CD4-positive, CD25-positive, alpha-beta regulatory T cell (primary cell): ENCODE data around the gene DNAJB2. TPM values are rescaled to one million over a fixed set of nuclear protein-coding genes. Genes with fewer than 3 reads are reported as not detected.
"Not testable (repeated sequence)": the region's sequence is repeated elsewhere in the genome, so short reads cannot be mapped to it uniquely, and the experiment has no call there.

Experiments
- ATAC-seq, 2 donors: fragments of 150-1000 bp; cut with Tn5 transposase; one replicate each; pipeline ENCODE4 v1.10.0; 2021; ENCODE audit warnings: low read depth in 2 of 2, moderate number of reproducible peaks in 2 of 2, moderate library complexity in 1 of 2
- DNase-seq, 3 donors: peaks; one replicate each; pipeline versions ENCODE4 v3.0.0 to v3.0.0-alpha.2; 2012 to 2022; ENCODE audit warnings: mixed read lengths in 1 of 3
- H3K27ac ChIP-seq: one replicate; pipeline ENCODE4 v1.7.0; 2013; ENCODE audit warnings: mild to moderate bottlenecking, low read length; ENCODE audit not compliant: insufficient read depth, poor library complexity, severe bottlenecking
- H3K27me3 ChIP-seq: one replicate; pipeline ENCODE4 v1.7.0; 2013; ENCODE audit warnings: low read length; ENCODE audit not compliant: control insufficient read depth, insufficient read depth
- H3K36me3 ChIP-seq: one replicate; pipeline ENCODE4 v1.7.0; 2013; ENCODE audit warnings: mild to moderate bottlenecking, low read length, moderate library complexity; ENCODE audit not compliant: control insufficient read depth, insufficient read depth
- H3K4me1 ChIP-seq: 2 replicates; pipeline ENCODE4 v1.7.0; 2013; ENCODE audit warnings: mild to moderate bottlenecking, low read length; ENCODE audit not compliant: insufficient read depth, control insufficient read depth, poor library complexity, severe bottlenecking
- H3K4me3 ChIP-seq: one replicate; pipeline ENCODE4 v1.7.0; 2013; ENCODE audit warnings: low read depth, mild to moderate bottlenecking, low read length, moderate library complexity
- H3K9me3 ChIP-seq, 2 experiments: 1 replicate in 1 of 2; 2 replicates in 1 of 2; pipeline ENCODE4 v1.7.0; 2013; ENCODE audit warnings: low read length in 2 of 2, mild to moderate bottlenecking in 1 of 2, moderate library complexity in 1 of 2; ENCODE audit not compliant: control insufficient read depth in 2 of 2
- H3K27ac Mint-ChIP-seq, 3 donors: one replicate each; pipeline ENCODE4 v1.8.0; 2020 to 2022; ENCODE audit warnings: mild to moderate bottlenecking in 3 of 3, mixed read lengths in 3 of 3, moderate library complexity in 2 of 3
- H3K27me3 Mint-ChIP-seq: one replicate; pipeline ENCODE4 v1.8.0; 2022; ENCODE audit warnings: mild to moderate bottlenecking, mixed read lengths
- H3K36me3 Mint-ChIP-seq: one replicate; pipeline ENCODE4 v1.8.0; 2020; ENCODE audit warnings: mixed read lengths
- H3K4me1 Mint-ChIP-seq, 4 donors: one replicate each; pipeline ENCODE4 v1.8.0; 2020 to 2022; ENCODE audit warnings: mixed read lengths in 4 of 4, mild to moderate bottlenecking in 1 of 4
- H3K4me3 Mint-ChIP-seq, 4 donors: one replicate each; pipeline ENCODE4 v1.8.0; 2020 to 2022; ENCODE audit warnings: mild to moderate bottlenecking in 4 of 4, mixed read lengths in 4 of 4, moderate library complexity in 3 of 4
- H3K9me3 Mint-ChIP-seq, 7 donors: one replicate each; pipeline ENCODE4 v1.8.0; 2020 to 2022; ENCODE audit warnings: mixed read lengths in 7 of 7, mild to moderate bottlenecking in 3 of 7, moderate library complexity in 2 of 7
- polyA plus RNA-seq, 4 donors: library from polyadenylated mRNA; unstranded; fragments of 300-500 nt; fragmentation: Illumina TruSeq; gene quantifications; one replicate each; pipeline ENCODE4 v1.2.3, GENCODE V29; 2021
- total RNA-seq: library from RNA; stranded (reverse); gene quantifications from one replicate; pipeline ENCODE4 v1.2.3, GENCODE V29; 2022

Gene DNAJB2
- total and polyA plus RNA-seq, 5 donors from 2014 or later: 6.0 to 133 (median 6.3) TPM

DNA sequence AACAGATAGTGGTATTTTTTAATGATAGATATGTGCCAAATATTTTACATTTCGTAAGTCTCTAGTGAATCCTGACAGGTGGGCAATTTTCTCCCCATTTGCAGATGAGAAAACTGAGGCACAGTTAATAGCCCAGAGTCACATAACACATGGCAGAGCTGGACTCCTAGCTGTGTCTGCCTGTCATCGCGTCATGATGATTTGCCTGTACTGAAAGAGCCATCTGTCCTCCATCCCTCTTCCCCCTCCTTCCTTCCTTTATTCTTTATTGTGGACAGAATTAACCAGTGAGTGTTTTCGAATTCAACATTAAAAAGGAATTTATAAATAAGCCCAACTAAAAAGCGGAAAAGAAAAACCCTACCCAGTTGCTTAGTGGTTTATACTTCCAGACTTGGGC, 3.2 kb downstream of the DNAJB2 start:
- H3K36me3 Mint-ChIP-seq: peaks cover 28% of the 10 kb centered on the region
- H3K27ac ChIP-seq: no peak overlapping the region
- H3K4me3 Mint-ChIP-seq: peak overlapping the region in 2 of 4 donors; percentile 20 to 48
- H3K4me1 Mint-ChIP-seq: peaks cover 19 to 63% (median 26%) of the 10 kb centered on the region in 4 donors
- H3K36me3 ChIP-seq: peaks cover 55% of the 10 kb centered on the region
- H3K9me3 ChIP-seq: no peaks in the 10 kb centered on the region
- H3K27me3 ChIP-seq: no peaks in the 10 kb centered on the region
- H3K9me3 Mint-ChIP-seq: peaks cover 0 to 2% (median 0%) of the 10 kb centered on the region in 7 donors
- no peak for DNase-seq
- H3K4me1 ChIP-seq: peaks cover 31% of the 10 kb centered on the region
- H3K4me3 ChIP-seq: no peak overlapping the region
- peak overlapping the region in 2 of 3 donors; percentile 4 to 81 for H3K27ac Mint-ChIP-seq
- no peak for ATAC-seq
- peaks cover 8% of the 10 kb centered on the region for H3K27me3 Mint-ChIP-seq

DNA sequence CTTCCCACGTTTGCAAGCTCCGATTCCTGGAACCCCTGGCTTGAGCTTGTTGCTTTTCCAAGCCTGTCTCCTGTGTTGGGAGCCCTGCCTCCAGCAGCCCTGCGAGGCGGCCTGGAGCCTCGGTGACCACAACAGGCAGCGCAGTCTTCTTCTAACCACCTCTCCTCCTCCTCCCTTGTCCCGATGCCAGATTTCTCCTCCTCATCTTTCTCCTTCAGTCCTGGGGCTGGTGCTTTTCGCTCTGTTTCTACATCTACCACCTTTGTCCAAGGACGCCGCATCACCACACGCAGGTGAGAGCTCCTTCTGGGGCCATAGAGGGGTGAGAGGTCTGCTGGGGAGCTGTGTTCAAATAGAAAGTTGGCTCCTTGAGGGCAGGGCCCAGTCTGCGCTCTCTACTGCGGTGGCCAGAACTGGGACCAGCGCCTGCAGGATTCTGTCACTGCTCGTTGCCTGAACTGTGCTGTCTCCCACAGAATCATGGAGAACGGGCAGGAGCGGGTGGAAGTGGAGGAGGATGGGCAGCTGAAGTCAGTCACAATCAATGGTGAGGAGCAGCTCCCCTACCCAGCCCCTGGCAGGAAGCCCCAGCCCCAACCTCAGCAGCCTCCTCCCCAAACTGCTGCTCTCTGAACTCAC, 3.9 kb downstream of the DNAJB2 start:
- peaks cover 12 to 57% (median 19%) of the 10 kb centered on the region in 4 donors for H3K4me1 Mint-ChIP-seq

DNA sequence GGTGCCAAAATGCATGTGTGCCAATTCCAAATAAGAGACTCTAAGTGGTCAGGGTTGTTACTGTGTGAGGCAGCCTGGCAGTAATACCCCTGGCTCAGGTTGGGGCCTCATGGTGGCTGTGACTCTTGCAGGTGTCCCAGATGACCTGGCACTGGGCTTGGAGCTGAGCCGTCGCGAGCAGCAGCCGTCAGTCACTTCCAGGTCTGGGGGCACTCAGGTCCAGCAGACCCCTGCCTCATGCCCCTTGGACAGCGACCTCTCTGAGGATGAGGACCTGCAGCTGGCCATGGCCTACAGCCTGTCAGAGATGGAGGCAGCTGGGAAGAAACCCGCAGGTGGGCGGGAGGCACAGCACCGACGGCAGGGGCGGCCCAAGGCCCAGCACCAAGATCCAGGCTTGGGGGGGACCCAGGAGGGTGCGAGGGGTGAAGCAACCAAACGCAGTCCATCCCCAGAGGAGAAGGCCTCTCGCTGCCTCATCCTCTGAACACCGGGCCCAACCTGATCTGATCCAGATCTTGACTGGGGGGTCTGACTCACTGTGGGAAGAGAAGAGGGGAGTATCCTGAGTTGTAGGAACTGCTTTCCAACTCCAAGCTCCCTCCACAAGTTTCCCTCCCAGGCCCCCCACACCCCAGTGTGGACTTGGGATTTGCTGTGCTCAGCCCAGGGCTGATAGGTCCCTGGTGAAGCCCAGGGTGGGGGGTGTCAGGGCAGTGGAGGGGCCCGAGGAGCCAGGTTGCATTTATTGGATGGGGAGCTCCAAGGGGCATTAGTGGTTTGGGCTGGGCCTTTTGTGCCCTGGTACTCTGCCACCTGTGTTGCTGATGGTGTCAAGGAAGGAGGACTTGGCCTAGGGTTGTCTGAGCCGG, 5.6 kb downstream of the DNAJB2 start:
- Histone ChIP-seq H3K27me3 (no peaks in the 10 kb centered on the region), H3K36me3 (peaks cover 55% of the 10 kb centered on the region), H3K9me3 (no peaks in the 10 kb centered on the region), H3K4me3 (no peak overlapping the region), H3K4me1 (peaks cover 13% of the 10 kb centered on the region), H3K27ac (no peak overlapping the region)
- Mint-ChIP-seq H3K4me1 (peaks cover 6 to 43% (median 11%) of the 10 kb centered on the region in 4 donors), H3K27ac (no peak overlapping the region), H3K9me3 (peaks cover 0 to under 1% (median 0%) of the 10 kb centered on the region in 7 donors), H3K36me3 (peaks cover 28% of the 10 kb centered on the region), H3K27me3 (peaks cover 5% of the 10 kb centered on the region), H3K4me3 (no peak overlapping the region)
- no peak for DNase-seq
- ATAC-seq: no peak

More for the DNA sequence above, 3.9 kb downstream of the DNAJB2 start:
- Histone ChIP-seq H3K27ac (no peak overlapping the region), H3K36me3 (peaks cover 55% of the 10 kb centered on the region), H3K4me3 (no peak overlapping the region), H3K27me3 (no peaks in the 10 kb centered on the region), H3K9me3 (no peaks in the 10 kb centered on the region), H3K4me1 (peaks cover 24% of the 10 kb centered on the region)
- ATAC-seq (no peak), DNase-seq (no peak)
- Mint-ChIP-seq H3K36me3 (peaks cover 28% of the 10 kb centered on the region), H3K27me3 (peaks cover 8% of the 10 kb centered on the region), H3K27ac (peak overlapping the region in 2 of 3 donors; percentile 14 to 81), H3K9me3 (peaks cover 0 to 2% (median 0%) of the 10 kb centered on the region in 7 donors), H3K4me3 (peak overlapping the region in 3 of 4 donors; percentile 18 to 69 (median 54))

DNA sequence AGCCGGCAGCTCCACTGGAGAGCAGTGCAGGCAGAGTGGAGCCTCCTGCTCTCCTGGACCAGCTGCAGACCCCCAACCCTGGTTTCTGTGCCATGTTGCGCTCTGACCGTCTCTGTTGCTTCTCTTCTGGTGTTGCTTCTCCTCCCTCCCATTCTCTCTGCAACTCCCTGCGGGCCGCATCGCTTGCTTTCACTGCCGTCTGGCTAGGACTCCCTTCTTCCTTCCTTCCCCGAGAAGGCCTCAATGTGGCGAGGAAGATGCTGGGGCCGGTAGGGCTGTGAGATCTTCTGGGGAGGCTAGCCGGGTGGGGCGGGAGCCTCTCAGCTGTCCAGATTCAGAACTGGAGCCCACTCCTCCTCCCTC, 6.2 kb downstream of the DNAJB2 start:
- H3K36me3 Mint-ChIP-seq: peaks cover 28% of the 10 kb centered on the region
- peaks cover 6 to 36% (median 9%) of the 10 kb centered on the region in 4 donors for H3K4me1 Mint-ChIP-seq

DNA sequence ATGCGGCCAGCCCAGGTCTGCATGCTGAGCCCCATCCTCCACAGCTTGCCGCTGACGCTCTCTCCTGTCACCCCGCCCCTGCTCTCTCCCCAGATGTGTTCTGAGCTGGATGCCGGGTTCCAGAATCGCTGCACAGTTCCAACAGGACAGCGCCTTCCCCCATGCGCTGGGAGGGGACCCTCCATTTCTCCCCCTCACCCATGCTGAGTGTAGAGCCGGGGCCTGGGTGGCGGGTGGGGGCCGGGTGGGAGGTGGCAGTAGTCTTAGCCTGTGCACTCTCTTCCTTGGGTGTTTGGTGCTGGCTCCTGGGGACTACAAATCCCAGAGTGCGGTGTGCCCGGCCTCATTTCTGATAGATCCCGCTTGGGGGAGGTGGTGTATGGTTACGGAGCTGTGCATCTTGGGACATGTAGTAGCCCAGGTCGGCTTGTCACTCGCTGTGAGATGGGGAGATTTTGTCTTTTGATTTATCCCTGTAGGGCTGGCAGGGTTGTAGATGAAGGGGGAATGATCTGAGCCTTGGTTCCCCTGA, 6.8 kb downstream of the DNAJB2 start:
- no peak for ATAC-seq
- DNase-seq: no peak
- no peaks in the 10 kb centered on the region for H3K27me3 ChIP-seq
- H3K4me3 Mint-ChIP-seq: no peak overlapping the region
- H3K9me3 ChIP-seq: no peaks in the 10 kb centered on the region
- no peak overlapping the region for H3K4me3 ChIP-seq
- peaks cover 6 to 30% (median 8%) of the 10 kb centered on the region in 4 donors for H3K4me1 Mint-ChIP-seq
- H3K27me3 Mint-ChIP-seq: peaks cover 4% of the 10 kb centered on the region
- H3K27ac Mint-ChIP-seq: peak overlapping the region in 2 of 3 donors; percentile 60 to 63
- H3K36me3 Mint-ChIP-seq: peaks cover 22% of the 10 kb centered on the region
- peaks cover 4% of the 10 kb centered on the region for H3K4me1 ChIP-seq
- no peak overlapping the region for H3K27ac ChIP-seq
- peaks cover 48% of the 10 kb centered on the region for H3K36me3 ChIP-seq
- no peaks in the 10 kb centered on the region for H3K9me3 Mint-ChIP-seq

More for the DNA sequence above, 6.2 kb downstream of the DNAJB2 start:
- H3K9me3 ChIP-seq: no peaks in the 10 kb centered on the region
- H3K4me3 Mint-ChIP-seq: peak overlapping the region in 1 of 4 donors; percentile 72
- H3K27me3 Mint-ChIP-seq: peaks cover 4% of the 10 kb centered on the region
- no peak overlapping the region for H3K27ac Mint-ChIP-seq
- H3K9me3 Mint-ChIP-seq: no peaks in the 10 kb centered on the region
- ATAC-seq (no peak), DNase-seq (no peak)
- no peak overlapping the region for H3K27ac ChIP-seq
- peaks cover 54% of the 10 kb centered on the region for H3K36me3 ChIP-seq
- peaks cover 6% of the 10 kb centered on the region for H3K4me1 ChIP-seq
- no peaks in the 10 kb centered on the region for H3K27me3 ChIP-seq
- no peak overlapping the region for H3K4me3 ChIP-seq

DNA sequence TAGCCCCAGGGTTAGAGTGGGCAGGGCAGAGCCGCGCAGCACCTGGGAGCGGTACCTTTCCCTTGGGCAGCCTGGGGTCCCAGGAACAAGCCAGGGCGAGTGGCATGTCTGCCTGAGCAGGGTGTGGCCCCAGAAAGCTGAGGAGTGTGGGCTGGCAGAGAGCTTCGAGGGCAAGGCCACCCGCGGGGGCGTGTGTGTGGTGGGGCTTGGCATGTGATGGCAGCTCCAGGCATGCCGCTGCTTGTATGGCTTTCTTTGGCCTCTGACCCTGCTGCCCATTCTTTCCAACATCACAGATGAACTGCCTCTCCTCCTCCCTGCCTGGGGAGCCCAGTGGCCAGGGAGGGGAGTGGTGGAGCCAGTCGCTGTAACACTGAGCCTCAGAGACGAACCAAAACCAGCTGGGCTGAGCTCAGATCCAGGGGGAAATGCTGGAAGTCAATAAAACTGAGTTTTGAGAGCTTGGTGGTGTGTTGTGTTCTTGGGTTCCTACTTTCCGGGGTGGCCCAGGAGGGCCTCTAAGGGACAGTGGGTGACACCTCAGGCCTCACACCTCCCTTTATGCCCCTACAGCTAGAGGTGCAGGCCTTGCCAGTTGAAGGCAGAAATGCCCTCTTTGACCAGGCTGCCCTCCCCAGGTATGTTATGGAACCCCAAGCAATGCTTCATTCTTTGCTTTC, 7.4 kb downstream of the DNAJB2 start:
- peaks cover 16% of the 10 kb centered on the region for H3K36me3 Mint-ChIP-seq
- peaks cover 4% of the 10 kb centered on the region for H3K27me3 Mint-ChIP-seq
- no peaks in the 10 kb centered on the region for H3K9me3 Mint-ChIP-seq
- H3K4me3 Mint-ChIP-seq: peak overlapping the region in 1 of 4 donors; percentile 80
- H3K27ac ChIP-seq: no peak overlapping the region
- H3K9me3 ChIP-seq: no peaks in the 10 kb centered on the region
- peaks cover 4% of the 10 kb centered on the region for H3K4me1 ChIP-seq
- H3K27me3 ChIP-seq: no peaks in the 10 kb centered on the region
- H3K4me3 ChIP-seq: no peak overlapping the region
- DNase-seq (no peak), ATAC-seq (no peak)
- peak overlapping the region in 2 of 3 donors; percentile 60 to 63 for H3K27ac Mint-ChIP-seq
- peaks cover 3 to 24% (median 7%) of the 10 kb centered on the region in 4 donors for H3K4me1 Mint-ChIP-seq
- peaks cover 42% of the 10 kb centered on the region for H3K36me3 ChIP-seq

DNA sequence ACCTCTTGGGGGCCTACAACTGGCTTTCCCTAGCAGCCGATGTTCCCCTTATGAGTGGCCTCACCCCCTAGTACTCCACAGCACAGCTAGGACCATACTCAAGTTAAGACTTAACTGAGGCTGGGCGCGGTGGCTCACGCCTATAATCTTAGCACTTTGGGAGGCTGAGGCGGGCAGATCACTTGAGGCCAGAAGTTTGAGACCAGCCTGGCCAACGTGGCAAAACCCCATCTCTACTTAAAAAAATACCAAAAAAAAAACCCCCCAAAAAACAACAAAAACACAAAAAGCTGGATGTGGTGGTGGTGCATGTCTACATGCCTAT, 7.9 kb downstream of the DNAJB2 start:
- not testable (repeated sequence) for H3K27ac Mint-ChIP-seq, H3K4me1 ChIP-seq, ATAC-seq

More for the DNA sequence above, 7.9 kb downstream of the DNAJB2 start:
- not testable (repeated sequence) for H3K4me3 Mint-ChIP-seq, H3K4me3 ChIP-seq, H3K27ac ChIP-seq, DNase-seq, H3K27me3 Mint-ChIP-seq, H3K9me3 Mint-ChIP-seq, H3K9me3 ChIP-seq, H3K27me3 ChIP-seq
- H3K4me1 Mint-ChIP-seq: peaks cover 2 to 20% (median 6%) of the 10 kb centered on the region in 4 donors
- H3K36me3 Mint-ChIP-seq: peaks cover 15% of the 10 kb centered on the region
- H3K36me3 ChIP-seq: peaks cover 37% of the 10 kb centered on the region
